MV-4-11 (cell line): ENCODE results near the gene NOL9.
A peak's percentile ranks its signal among the peaks of the same experiment; 100 is the strongest.
"Not testable (repeated sequence)": the region's sequence is repeated elsewhere in the genome, so short reads cannot be mapped to it uniquely, and the experiment has no call there.

Source experiments
- DNase-seq: peaks from one replicate; lab custom pipeline; 2025; lab: John Stamatoyannopoulos, UW

NOL9 gene

DNA sequence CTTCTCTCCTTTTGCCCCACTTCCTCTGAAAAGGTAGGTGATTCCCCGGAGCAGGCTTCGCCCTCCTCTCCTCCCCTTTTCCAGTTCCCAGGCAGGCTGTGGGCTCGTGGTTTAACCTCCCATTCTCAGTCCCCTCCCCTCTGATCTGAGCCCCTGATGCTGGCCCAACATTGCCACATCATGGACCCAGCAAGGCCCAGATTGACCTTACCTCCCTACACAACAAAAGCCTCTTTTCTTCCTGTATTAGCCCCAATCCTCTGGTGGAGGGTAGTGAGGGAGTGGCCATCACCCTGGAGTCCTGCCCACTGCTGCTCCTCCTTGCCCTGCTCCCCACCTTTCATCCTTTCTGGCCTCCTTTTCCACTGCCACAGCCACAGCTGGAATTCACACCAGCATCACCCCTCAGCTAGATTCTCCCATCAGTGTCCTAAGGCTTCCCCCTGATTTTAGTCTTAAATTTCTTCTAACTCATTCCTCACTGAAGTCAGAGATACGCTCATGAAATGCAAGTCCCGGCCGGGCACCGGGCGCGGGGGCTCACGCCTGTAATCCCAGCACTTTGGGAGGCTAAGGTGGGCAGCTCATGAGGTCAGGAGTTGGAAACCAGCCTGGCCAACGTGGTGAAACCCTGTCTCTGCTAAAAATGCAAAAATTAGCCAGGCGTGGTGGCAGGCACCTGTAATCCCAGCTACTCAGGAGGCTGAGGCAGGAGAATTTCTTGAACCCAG lies 18.5 kb upstream of the NOL9 start:
- DNase-seq, result no peak

DNA sequence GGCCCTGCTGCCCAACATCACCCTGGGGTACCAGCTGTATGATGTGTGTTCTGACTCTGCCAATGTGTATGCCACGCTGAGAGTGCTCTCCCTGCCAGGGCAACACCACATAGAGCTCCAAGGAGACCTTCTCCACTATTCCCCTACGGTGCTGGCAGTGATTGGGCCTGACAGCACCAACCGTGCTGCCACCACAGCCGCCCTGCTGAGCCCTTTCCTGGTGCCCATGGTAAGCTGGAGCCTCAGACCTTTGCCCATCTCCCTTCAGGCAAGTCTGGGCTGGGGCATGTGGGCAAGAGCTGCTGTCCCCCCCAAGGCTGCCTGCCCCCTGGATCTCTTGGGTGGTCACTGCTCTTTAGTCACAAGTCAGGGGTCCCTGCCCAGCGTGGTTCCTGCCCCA lies 16.7 kb upstream of the NOL9 start:
- no peak for DNase-seq

GRCh38 chr1:6570100-6570499 lies 15.8 kb upstream of the NOL9 start:
- no peak for DNase-seq

GRCh38 chr1:6569033-6569432 lies 14.7 kb upstream of the NOL9 start:
- no peak for DNase-seq

DNA sequence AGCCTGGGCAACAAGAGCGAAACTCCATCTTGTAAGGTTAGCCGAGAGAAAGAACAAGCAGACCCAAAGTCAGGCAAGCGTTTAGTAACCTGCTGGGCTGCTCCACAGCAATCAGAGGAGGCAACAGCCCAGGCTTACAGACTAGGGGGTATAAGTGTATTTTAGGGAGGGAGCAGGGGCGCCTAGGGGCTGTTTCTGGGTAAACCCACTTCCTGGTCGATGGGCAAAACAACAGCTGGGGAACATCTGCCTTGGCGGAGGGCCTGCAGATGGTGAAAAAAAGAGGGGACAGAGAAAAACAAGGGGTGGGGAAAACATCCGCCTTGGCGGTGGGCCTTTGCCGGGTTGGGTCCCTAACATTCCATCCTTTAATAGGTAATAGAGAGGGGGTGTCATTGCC lies 6.0 kb upstream of the NOL9 start:
- no peak for DNase-seq

DNA sequence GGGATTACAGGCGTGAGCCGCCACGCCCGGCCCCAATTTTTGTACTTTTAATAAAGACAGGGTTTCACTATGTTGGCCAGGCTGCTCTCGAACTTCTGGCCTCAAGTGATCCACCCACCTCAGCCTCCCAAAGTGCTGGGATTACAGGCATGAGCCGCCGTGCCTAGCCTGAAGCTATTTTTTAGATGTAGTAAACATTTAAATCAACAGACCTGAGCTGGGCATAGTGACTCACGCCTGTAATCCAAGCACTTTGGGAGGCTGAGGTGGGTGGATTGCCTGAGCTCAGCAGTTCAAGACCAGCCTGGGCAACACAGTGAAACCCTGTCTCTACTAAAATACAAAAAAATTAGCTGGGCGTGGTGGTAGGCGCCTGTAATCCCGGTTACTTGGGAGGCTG lies 4.8 kb upstream of the NOL9 start:
- not testable (repeated sequence) for DNase-seq

DNA sequence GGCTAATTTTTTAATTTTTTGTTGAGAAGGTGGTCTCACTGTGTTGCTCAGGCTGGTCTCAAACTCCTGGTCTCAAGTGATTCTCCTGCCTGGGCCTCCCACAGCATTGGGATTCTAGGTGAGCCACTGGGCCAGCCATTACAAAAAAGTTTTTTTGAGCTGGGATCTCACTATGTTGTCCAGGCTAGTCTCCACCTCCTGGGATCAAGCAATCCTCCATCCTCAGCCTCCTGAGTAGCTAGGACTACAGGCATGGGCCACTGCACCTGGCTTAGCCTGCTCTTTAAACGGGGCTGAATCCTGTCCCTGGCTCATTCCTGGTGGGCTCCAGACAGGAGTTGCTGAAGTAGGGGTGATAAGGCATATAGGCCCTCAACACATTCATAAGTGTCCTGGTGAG lies 3.3 kb upstream of the NOL9 start:
- DNase-seq, result no peak

DNA sequence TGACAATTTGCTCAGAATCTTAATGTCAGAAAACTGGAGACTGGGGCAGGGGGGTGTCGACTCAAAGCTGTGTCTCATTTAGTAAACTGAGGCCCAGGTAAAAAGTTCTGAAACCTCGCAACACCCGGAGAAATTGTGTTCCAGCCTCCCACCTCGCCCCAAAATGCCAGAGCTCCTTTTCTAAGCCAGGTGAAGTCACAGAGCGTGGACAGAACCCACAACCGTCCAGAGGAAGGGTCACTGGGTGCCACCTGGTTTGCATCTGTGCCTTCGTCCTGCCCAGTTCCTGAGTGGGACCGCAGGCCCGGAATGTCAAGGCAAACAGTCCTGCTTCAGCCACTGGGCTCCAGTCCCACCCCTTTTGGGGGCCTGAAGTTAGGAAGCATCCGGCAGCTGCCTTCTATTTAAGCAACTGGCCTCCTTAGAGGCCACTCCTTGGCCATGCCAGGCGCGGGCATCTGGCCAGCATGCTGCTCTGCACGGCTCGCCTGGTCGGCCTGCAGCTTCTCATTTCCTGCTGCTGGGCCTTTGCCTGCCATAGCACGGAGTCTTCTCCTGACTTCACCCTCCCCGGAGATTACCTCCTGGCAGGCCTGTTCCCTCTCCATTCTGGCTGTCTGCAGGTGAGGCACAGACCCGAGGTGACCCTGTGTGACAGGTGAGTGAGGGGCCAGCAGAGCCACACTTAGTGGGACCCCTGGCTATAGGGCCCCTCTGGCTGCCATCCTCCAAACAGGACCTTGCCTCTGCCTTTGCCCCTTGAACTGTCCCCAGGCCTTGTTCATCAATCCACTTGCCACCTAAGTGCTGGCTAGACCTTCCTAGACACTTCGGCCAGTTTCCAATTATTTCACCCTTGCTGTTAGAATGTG lies 830 bp upstream of the NOL9 start, which contains the start of gene TAS1R1:
Gene TAS1R1, plus strand, starts transcription at position 401 of the 872 bp plus-strand sequence. Its CDS starts 67 bp downstream, at position 468.
- no peak for DNase-seq

DNA sequence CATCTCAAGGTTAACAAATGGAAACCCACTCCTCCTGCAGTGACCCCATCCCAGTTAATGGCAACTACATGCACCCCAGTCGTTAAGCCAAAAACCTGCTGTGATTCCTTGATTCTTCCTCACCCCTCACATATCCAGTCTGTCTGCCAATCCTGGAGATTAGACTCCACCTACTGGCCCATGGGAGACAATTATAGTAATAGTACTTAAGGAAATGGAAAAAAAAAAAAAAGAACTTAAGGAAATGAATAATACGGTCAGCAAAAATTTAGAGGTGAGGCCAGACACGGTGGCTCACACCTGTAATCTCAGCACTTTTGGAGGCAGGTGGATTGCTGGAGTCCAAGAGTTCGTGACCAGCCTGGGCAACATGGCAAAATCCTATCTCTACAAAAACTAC lies 7.0 kb downstream of the NOL9 start:
- DNase-seq, result no peak

DNA sequence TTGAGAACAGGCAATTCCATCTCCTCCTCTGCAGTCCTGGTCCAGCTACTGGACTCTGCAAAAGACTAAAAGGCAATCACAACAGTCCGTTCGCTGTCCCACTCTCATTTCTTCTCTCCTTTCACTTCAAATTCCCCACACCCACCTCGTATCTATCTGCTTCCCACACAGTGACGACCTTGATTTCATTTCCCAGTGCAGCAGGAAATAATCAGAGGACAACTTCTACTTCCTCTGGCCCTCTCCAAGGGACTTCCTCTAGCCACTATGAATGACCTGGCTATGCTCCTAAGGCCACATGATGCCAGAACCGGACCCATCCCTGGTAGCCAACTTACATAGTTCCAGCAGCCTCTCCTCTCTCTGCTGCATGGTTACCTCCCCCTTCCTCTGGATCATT lies 8.0 kb downstream of the NOL9 start:
- DNase-seq, result no peak

GRCh38 chr1:6545276-6546112 lies 8.8 kb downstream of the NOL9 start:
- DNase-seq, result no peak

GRCh38 chr1:6544831-6545230 lies 9.5 kb downstream of the NOL9 start:
- no peak for DNase-seq

- no peak for DNase-seq
Observed at GRCh38 chr1:6538956-6539355, 15.4 kb downstream of the NOL9 start.

DNA sequence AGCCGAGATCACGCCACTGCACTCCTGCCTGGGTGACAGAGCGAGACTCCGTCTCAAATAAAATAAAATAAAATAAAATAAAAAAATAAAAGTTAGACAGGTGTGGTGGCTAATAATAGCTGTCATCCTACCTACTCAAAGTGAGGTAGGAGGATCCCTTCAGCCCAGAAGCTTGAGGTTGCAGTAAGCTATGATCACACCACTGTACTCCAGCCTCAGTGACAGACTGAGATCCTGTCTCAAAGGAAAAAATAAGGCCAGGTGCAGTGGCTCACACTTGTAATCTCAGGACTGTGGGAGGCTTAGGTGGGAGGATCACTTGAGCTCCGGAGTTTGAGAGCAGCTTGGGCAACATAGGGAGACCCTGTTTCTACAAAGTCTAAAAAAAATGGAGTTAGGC lies 18.0 kb downstream of the NOL9 start:
- no peak for DNase-seq

DNA sequence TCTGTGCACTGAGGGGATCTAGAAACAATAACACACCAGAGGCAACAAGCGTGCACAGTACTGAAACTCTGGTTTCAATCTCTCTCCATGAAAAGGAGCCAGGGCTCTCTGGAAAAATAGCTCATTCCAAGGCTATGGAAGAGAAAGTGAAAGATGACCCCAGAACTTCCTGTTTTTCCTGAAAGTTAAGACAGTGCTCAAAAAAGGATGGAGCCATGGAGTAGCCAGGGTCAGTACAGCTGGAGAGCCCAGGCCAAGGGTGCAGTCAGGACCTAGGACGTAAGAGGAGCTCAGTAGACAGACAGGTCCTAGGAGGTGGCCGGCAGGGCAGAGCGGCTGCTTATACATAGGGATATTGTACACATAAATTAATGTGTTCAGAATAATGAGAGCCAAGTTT lies 19.1 kb downstream of the NOL9 start:
- no peak for DNase-seq

DNA sequence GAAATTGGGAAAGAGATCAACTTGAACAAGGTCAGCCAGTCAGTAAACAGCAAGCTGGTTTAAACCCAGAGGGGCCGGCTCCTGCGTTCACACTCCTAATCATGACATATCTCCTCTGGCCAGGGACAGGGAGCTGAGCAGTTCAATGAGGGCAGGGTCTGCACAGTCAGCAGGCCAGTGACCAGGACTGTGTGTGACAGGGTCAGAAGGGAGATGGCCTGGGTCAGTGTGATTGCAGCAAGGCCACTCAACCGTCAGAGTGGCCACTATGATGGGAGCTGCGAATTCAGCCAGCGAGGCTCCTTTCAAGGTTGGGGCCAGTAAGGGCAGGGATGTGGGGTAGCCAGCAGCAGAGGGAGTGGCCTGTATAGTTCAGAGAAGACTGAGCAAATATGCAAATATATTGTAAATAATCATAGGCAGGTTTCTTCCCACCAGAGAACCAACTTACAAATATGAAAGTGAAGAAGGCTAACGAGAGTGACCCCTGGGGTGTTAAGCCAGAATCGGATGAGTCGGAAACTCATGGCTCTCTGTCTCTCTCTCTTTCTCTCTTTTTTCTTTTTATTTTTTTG lies 20.0 kb downstream of the NOL9 start:
- DNase-seq, result no peak

DNA sequence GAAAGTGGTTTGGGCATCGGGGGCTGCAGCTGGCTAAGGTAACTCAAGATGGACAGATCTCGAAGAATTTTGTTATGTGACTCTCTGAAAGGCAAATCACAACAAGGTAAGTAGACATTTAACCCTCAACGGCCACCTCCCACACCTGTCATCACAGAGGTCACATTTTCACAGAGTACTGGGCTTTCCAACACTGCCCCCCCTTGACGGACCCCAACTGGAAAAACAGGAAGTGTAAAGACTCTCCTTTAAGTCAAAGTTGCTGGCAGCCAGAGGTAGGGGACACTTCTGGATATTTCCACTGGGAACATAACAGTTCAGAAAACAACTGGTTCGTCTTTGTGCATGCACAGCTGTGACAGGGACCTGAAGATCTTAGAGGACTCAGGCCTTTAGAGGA lies 22.3 kb downstream of the NOL9 start:
- DNase-seq, result no peak

- DNase-seq, result no peak
Observed at GRCh38 chr1:6530504-6531160, 23.7 kb downstream of the NOL9 start.

DNA sequence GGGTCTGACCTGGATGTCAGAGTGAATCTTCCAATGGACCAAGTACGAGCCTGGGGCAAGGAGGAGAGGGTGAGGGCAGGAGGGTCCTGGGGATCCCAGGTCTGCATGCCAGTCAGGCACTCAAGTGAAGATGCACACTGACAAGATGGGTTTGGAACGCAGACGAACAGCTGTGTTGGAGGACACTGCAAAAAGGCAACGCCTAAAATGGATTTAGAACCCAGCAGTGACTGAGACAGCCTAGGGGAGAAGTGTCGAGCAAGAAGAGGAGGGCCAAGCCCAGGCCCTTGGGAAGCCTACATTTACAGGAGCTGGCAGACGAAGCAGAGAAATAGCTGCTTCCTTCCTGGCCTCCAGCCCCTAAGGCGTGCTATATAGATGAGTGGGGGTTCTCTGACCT lies 25.8 kb downstream of the NOL9 start:
- DNase-seq, result no peak

DNA sequence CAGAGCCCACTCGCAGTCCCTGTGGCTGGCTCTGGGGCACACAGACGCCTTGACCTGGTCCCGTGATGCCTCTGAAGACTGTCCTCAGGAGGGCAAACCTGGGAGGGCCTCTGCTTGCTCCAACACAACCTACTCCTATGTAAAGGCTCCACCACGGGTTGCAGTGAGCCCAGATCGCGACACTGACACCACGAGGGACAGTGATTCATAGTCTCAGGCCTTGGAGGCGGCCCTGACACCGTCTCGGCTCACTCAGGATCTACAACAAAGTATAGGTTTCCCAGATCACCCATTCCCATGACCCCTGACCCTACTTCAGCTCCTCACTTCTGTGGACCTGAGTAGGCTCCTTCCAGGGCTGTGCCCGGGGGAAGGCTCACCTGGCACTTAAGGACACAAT lies 28.0 kb downstream of the NOL9 start:
- DNase-seq, result no peak

- peak; percentile 10 for DNase-seq
Observed at GRCh38 chr1:6523566-6523965, 30.7 kb downstream of the NOL9 start.

DNA sequence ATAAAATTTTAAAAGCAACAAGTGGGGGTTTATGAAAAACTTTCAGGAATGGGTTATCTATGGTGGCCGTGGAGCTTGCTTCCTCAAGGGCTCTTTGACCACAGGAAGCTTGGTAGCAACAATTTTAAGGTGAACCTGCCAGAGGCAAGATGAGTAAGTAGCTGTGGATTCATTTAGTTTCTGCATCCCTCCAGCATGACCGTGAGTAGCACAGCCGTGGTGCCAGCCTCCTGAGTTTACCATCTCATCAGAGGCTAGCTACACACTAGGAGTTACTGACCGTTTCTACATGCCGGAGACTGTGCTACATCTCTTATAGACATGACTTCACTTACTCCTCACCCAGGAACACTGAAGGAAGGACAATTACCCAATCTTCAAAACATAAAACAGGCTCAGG lies 32.8 kb downstream of the NOL9 start:
- no peak for DNase-seq
